ENCODE measurements around the gene NRP2. TPM values are rescaled to one million over a fixed set of nuclear protein-coding genes. Genes with fewer than 3 reads are reported as not detected.
A peak's percentile ranks its signal among the peaks of the same experiment; 100 is the strongest.

Gene NRP2
- total and polyA plus RNA-seq, 8 donors: 42.3 to 122 (median 60.9) TPM

DNA sequence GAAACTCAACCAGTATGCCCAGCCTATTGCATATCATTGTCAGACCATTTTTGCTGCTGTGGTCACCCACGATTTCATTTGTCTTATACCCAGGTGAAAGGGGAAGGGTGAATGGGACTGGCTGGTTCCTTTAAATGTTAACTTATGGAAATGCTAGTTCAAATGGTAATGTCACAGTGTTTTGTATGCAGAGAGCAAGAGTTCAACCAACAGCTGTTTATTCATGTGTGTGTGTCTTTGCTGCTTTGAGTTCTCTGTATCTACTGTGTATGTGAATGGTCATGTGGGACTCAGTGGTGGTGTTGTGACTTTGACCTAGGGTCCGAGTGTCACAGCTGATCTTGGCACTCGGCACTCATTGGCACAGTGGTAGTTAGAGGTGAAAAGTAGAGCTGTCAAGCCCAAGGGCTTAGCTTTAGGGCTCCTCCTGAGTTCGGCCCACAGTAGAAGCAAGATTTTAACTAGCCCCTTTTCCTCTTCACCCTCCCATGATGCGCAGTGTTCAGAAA is 114.6 kb downstream of the NRP2 start:
- H3K27me3 ChIP-seq: no peaks in the 10 kb centered on the region
- H3K27ac ChIP-seq: no peak overlapping the region
- H3K36me3 ChIP-seq: peaks cover 0 to 42% of the 10 kb centered on the region in 2 donors
- ATAC-seq: no peak
- TF ChIP-seq, protein P1, sequence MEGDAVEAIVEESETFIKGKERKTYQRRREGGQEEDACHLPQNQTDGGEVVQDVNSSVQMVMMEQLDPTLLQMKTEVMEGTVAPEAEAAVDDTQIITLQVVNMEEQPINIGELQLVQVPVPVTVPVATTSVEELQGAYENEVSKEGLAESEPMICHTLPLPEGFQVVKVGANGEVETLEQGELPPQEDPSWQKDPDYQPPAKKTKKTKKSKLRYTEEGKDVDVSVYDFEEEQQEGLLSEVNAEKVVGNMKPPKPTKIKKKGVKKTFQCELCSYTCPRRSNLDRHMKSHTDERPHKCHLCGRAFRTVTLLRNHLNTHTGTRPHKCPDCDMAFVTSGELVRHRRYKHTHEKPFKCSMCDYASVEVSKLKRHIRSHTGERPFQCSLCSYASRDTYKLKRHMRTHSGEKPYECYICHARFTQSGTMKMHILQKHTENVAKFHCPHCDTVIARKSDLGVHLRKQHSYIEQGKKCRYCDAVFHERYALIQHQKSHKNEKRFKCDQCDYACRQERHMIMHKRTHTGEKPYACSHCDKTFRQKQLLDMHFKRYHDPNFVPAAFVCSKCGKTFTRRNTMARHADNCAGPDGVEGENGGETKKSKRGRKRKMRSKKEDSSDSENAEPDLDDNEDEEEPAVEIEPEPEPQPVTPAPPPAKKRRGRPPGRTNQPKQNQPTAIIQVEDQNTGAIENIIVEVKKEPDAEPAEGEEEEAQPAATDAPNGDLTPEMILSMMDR (IDR thresholded peaks at IDR 0.05): no peak
- no peak overlapping the region for H3K4me3 ChIP-seq
- peaks cover 11 to 14% of the 10 kb centered on the region in 2 donors for H3K4me1 ChIP-seq
- peaks cover 0 to 13% of the 10 kb centered on the region in 2 donors for H3K9me3 ChIP-seq
- intact Hi-C loops (cut with DNase I): no loop called here
- DNase-seq: no peak

GRCh38 chr2:205797866-205798265 is 115.6 kb downstream of the NRP2 start:
- intact Hi-C loops (cut with DNase I): no loop called here
- H3K27ac ChIP-seq: no peak overlapping the region

DNA sequence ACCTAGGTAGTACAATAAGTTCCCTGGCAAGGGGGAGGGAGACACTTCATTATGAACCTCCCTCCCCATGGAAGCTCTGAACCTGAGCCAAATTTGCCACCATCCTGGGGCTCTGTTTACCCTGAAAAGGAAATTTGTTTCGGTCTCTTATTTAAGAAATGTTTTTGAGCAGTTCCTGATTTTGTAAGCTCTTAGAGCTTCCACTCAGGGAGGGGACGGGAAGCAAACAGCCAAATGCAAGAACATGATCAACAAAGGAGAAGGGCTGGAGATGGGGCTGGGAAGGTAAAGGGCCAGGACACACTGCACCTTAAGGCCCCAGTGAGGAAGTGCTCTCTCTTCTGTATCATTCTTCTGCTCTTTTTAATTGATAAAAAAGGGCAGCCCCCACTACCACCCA is 117.9 kb downstream of the NRP2 start:
- DNase-seq (peak in 2 of 4 donors; percentile 49 to 60), ATAC-seq (peak; percentile 64)
- TF ChIP-seq, protein P1 (IDR thresholded peaks at IDR 0.05): no peak
- no peak overlapping the region for H3K4me3 ChIP-seq
- H3K9me3 ChIP-seq: peaks cover 0 to 13% of the 10 kb centered on the region in 2 donors
- peaks cover 0 to 26% of the 10 kb centered on the region in 2 donors for H3K36me3 ChIP-seq
- H3K27ac ChIP-seq: peak overlapping the region; percentile 48 to 79
- H3K27me3 ChIP-seq: no peaks in the 10 kb centered on the region
- H3K4me1 ChIP-seq: peaks cover 11 to 16% of the 10 kb centered on the region in 2 donors
- intact Hi-C loops (cut with DNase I): no loop called here

More at GRCh38 chr2:205797866-205798265, 115.6 kb downstream of the NRP2 start:
- H3K36me3 ChIP-seq: peaks cover 0 to 39% of the 10 kb centered on the region in 2 donors
- peaks cover 0 to 13% of the 10 kb centered on the region in 2 donors for H3K9me3 ChIP-seq
- peaks cover 11 to 16% of the 10 kb centered on the region in 2 donors for H3K4me1 ChIP-seq
- no peaks in the 10 kb centered on the region for H3K27me3 ChIP-seq
- TF ChIP-seq, protein P1 (IDR thresholded peaks at IDR 0.05): no peak
- no peak overlapping the region for H3K4me3 ChIP-seq
- no peak for DNase-seq
- ATAC-seq: no peak

DNA sequence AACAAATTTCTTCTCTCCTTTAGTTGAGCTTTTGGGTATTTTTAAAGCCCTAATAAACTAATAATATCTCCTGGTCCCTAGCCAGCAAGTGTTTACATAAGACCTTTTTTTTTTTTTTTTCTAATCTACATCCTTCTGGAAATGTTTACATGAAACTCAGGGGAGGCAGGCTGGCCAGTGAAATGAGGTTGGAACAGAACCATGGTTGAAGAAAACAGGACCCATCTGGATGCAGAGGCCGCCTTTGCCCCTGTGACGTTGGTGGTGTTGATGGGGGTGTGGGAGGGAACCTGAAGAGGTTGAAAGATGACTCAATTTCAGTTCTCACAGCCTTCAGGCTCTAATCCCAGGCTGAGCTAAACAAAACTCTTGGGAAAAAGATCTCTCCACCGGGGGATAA is 118.5 kb downstream of the NRP2 start:
- ATAC-seq (peak; percentile 85), DNase-seq (peak; percentile 66 to 96 (median 84))
- Histone ChIP-seq H3K4me3 (no peak overlapping the region), H3K36me3 (peaks cover 0 to 20% of the 10 kb centered on the region in 2 donors), H3K27ac (peak overlapping the region; percentile 48 to 79), H3K9me3 (peaks cover 0 to 13% of the 10 kb centered on the region in 2 donors), H3K4me1 (peaks cover 11 to 16% of the 10 kb centered on the region in 2 donors), H3K27me3 (no peaks in the 10 kb centered on the region)
- TF ChIP-seq, protein P1 (IDR thresholded peaks at IDR 0.05): no peak
- intact Hi-C loops (cut with DNase I): no loop called here

GRCh38 chr2:205802065-205802464 is 119.8 kb downstream of the NRP2 start:
- H3K36me3 ChIP-seq: peaks cover 0 to 10% of the 10 kb centered on the region in 2 donors
- TF ChIP-seq, protein P1 (IDR thresholded peaks at IDR 0.05): no peak
- H3K27ac ChIP-seq: peak overlapping the region in 1 of 2 donors; percentile 5
- ATAC-seq: no peak
- peaks cover 11 to 16% of the 10 kb centered on the region in 2 donors for H3K4me1 ChIP-seq
- no peak overlapping the region for H3K4me3 ChIP-seq
- peaks cover 0 to 13% of the 10 kb centered on the region in 2 donors for H3K9me3 ChIP-seq
- intact Hi-C loops (cut with DNase I): no loop called here
- H3K27me3 ChIP-seq: no peaks in the 10 kb centered on the region
- DNase-seq: peak in 1 of 4 donors; percentile 59
